ENCODE measurements around the gene DIAPH3. TPM values are rescaled to one million over a fixed set of nuclear protein-coding genes. Genes with fewer than 3 reads are reported as not detected.
A peak's percentile ranks its signal among the peaks of the same experiment; 100 is the strongest.

Gene DIAPH3
- total RNA-seq, 4 donors from 2014 or later = 1.4 to 13.2 (median 2.6) TPM

DNA sequence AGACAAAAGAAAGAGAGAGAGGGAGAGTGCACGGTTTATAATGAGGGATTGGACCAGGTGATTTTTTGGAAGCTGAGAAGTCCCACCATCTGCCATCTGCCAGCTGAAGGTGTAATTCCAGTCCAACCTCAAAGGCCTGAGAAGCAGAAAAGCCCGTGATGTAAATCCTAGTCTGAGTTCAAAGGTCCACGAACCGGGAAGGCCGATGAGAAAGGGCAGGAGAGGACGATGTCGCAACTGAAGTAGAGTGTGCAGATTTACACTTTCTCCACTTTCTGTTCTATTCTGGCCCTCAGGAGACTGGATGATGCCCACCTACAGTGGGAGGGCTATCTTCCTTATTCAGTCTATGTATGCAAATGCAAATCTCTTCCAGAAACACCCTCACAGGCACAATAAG, 500.0 kb downstream of the DIAPH3 start:
- Histone ChIP-seq H3K27ac (no peak overlapping the region), H3K4me1 (peaks cover 0 to 12% (median 0%) of the 10 kb centered on the region in 4 donors), H3K27me3 (no peaks in the 10 kb centered on the region), H3K36me3 (no peaks in the 10 kb centered on the region), H3K9me3 (no peaks in the 10 kb centered on the region), H3K4me3 (no peak overlapping the region)
- TF ChIP-seq POLR2A (IDR thresholded peaks at IDR 0.05) (no peak), CTCF (IDR thresholded peaks at IDR 0.05) (no peak)
- peak in 1 of 3 donors; percentile 63 for DNase-seq

- no peak for DNase-seq
- Histone ChIP-seq H3K27ac (no peak overlapping the region), H3K4me3 (no peak overlapping the region), H3K27me3 (no peaks in the 10 kb centered on the region), H3K36me3 (no peaks in the 10 kb centered on the region), H3K9me3 (no peaks in the 10 kb centered on the region), H3K4me1 (peaks cover 0 to 17% (median 0%) of the 10 kb centered on the region in 4 donors)
- TF ChIP-seq POLR2A (IDR thresholded peaks at IDR 0.05) (no peak), CTCF (IDR thresholded peaks at IDR 0.05) (no peak)
Observed at GRCh38 chr13:59660582-59660981, 503.1 kb downstream of the DIAPH3 start.

DNA sequence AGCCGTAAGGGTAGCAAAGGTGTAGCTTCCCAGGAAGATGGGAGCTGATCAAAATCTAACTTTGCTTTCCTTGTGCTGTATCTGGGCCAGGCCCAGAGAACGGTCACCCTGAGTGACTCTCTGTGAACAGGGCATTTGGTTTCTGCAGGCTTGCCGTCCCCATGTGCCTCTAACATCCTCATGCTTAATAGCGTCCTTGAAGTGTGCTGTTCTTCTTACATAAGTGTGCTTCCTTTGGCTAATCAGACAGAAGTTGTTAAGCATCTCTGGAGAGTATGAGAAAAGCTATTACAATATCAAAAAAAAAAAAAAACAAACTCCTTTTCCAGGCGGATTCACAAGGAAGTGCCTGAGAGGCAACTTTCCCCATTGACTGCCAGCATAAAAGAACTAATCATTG, 503.7 kb downstream of the DIAPH3 start:
- DNase-seq = no peak
- H3K4me3 ChIP-seq = no peak overlapping the region

GRCh38 chr13:59658738-59659330, 504.9 kb downstream of the DIAPH3 start:
- no peak for DNase-seq
- H3K27ac ChIP-seq = no peak overlapping the region
- TF ChIP-seq CTCF (IDR thresholded peaks at IDR 0.05) (no peak), POLR2A (IDR thresholded peaks at IDR 0.05) (no peak)
- no peaks in the 10 kb centered on the region for H3K27me3 ChIP-seq
- H3K4me3 ChIP-seq = no peak overlapping the region
- H3K4me1 ChIP-seq = peaks cover 0 to 8% (median 0%) of the 10 kb centered on the region in 4 donors
- no peaks in the 10 kb centered on the region for H3K9me3 ChIP-seq
- H3K36me3 ChIP-seq = no peaks in the 10 kb centered on the region

More for the DNA sequence above, 503.7 kb downstream of the DIAPH3 start:
- H3K27me3 ChIP-seq = no peaks in the 10 kb centered on the region
- H3K4me1 ChIP-seq = peaks cover 0 to 14% (median 0%) of the 10 kb centered on the region in 4 donors
- H3K27ac ChIP-seq = no peak overlapping the region
- no peaks in the 10 kb centered on the region for H3K36me3 ChIP-seq
- TF ChIP-seq POLR2A (IDR thresholded peaks at IDR 0.05) (no peak), CTCF (IDR thresholded peaks at IDR 0.05) (no peak)
- no peaks in the 10 kb centered on the region for H3K9me3 ChIP-seq

DNA sequence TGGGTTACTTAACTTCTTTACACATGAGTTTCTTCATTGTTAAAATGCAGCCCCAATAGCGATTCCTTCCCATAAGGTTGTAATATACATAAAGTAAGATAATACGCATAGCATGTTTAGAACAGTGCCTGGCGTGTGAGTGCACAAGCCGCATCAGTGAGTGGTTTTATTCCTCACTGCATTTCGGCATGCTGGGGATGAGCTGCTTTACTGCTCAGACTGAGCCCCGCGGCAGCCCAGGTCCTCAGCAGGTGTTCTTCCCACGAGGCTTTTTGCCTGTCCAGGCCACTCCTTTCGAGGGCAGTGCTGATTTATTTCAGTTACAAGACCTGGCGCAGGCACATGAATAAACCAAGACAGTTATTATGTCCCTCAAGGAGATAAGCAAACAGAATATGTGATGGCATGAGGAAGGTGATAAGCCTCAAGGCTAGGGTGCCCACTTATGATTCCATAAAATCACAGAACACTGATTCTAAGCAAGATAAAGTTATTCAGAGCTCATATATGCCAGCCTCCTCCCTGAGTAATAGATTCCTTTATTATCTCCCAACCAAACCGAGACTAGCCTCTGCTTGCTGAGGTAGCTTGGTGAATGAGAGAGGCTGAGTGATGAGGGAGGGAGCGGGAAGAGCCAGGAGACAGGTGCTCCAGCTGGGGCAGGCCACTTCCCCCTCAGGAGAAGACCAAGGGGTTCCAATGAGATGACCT, 505.5 kb downstream of the DIAPH3 start:
- H3K9me3 ChIP-seq = no peaks in the 10 kb centered on the region
- no peaks in the 10 kb centered on the region for H3K27me3 ChIP-seq
- H3K36me3 ChIP-seq = no peaks in the 10 kb centered on the region
- TF ChIP-seq POLR2A (IDR thresholded peaks at IDR 0.05) = no peak
- no peak for TF ChIP-seq CTCF (IDR thresholded peaks at IDR 0.05)
- no peak overlapping the region for H3K4me3 ChIP-seq
- no peak overlapping the region for H3K27ac ChIP-seq
- DNase-seq = no peak
- peaks cover 0 to 8% (median 0%) of the 10 kb centered on the region in 4 donors for H3K4me1 ChIP-seq
